Measurements from ENCODE around the gene NDST1.

Gene NDST1

DNA sequence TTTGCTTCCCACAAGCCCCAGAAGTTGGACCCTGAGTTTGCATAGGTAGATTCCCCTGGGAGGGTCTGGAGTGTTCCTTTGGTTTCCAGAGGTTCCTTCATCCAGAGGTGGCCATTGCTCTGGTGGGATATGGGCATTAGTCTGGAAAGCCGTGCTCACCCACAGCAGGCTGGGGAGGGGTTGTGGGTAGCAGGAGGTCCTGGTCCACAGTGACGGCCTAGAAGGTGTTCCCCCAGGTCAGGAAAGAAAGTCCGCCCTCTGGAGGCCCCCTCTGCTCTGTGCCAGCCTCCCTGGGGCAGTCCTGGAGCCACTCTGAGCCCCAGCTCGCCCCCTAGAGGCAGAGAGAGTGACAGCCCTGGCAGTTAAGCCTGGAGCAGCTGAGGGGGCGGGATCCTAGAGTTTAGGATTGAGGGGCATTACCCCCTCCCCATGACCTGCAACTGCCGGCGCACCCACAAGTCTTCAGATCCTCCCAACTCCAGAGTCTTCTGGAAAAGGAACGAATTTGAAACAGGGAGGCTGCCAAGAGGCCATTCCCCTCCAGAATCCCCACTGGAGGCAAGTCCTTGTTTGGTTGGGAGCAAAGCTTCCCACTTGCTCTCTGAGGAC is 36.8 kb downstream of the NDST1 start:
- DNase-seq (ENCODE audit: low spot score): peak; percentile 86

GRCh38 chr5:150545246-150545645 is 37.3 kb downstream of the NDST1 start:
- no peak for DNase-seq (ENCODE audit: low spot score)

GRCh38 chr5:150548123-150548522 is 40.2 kb downstream of the NDST1 start:
- DNase-seq (ENCODE audit: low spot score): no peak

DNA sequence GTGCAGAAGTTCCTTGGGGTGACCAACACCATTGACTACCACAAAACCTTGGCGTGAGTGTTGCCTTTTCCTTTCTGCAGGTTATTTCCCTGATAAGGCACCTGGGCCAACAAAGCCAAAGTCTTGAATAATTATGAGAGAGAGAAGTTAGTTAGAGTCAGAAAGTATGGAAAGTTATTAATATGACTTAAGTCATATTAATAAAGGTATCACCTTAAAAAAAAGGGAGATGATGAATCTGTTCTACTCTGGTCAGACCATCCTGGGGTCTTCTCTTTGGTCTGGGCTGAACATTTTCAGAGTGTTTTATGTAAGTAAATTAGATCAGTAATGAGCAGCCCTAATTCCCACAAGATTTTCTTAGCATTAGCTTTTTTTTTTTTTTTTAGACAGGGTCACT is 41.8 kb downstream of the NDST1 start:
- DNase-seq (ENCODE audit: low spot score): no peak

DNA sequence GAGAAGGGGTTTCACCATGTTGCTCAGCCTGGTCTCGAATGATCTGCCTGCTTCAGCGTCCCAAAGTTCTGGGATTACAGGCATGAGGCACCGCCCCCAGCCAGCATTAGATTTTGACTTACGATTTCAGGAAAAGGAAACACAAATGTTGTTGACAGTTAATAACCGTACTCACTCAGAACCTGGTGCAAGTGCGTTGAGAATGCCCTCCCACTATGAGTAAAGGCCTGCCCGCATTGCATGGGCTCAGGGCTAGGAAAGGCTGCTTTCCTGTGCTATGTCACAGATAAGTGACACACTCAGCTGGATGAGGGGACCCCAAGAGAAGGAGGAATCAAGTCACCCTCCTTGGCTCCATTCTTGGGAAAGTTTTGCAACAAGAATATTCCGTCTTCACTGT is 42.4 kb downstream of the NDST1 start:
- DNase-seq (ENCODE audit: low spot score): no peak

GRCh38 chr5:150551066-150551465 is 43.1 kb downstream of the NDST1 start:
- no peak for DNase-seq (ENCODE audit: low spot score)

- no peak for DNase-seq (ENCODE audit: low spot score)
Measured at GRCh38 chr5:150553402-150553801, 45.5 kb downstream of the NDST1 start.

DNA sequence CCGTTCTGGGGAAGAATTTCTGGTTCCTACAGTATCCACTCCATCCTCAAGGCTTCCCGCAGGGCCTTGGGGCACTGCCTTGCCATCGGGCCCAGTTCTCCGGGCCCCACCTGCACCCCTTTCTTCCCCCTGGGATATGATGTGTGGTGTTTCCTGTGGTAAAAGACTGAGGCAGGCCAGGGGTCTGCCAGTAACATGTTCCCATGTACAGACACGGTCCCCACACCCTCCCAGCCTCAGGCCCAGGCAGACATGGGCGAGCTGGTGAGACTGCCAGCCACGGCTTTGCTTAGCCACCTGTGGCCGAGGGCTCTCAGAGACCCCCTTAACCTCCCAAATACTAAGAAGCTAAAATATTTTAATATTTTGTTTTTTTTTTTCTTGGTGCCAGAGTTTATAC is 46.0 kb downstream of the NDST1 start:
- no peak for DNase-seq (ENCODE audit: low spot score)

DNA sequence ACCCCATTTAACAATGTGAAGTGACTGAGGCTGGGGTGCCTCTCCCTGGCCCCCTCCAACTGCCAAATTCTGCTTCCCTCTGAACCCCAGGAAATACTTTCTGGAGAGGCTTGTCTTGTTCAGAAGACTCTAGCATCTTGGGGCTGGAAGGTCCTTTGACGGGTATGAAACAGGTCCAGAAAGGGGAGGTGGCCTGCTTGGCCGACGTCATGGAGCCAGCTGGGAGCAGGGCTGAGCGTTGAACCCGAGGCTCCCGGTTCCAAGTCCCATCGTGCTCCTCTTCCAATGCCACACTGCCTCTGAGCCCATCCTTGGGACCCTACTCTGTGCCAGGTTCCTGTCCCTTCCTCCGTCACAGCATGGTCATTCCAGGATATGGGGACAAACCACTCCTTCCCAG is 46.9 kb downstream of the NDST1 start:
- no peak for DNase-seq (ENCODE audit: low spot score)

DNA sequence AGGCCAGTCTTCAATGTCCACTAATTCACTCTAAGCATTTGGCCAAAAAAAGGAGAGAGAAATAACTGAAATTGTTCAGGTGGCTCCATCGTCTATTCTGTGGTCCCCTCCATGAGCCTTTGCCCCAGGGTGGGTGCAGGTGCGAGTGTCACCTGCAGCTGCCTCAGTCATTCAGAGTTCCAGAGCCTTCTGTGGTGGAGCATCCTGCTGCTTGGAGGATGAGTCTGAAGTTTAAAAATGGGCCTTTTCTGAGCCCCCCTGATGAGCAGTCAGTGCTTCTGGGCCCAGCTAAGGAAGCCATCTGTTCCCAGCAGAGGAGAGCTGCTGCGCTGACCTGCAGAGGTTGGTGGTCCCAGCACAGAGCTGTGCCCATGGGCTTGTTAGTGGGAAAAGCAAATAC is 48.2 kb downstream of the NDST1 start:
- no peak for DNase-seq (ENCODE audit: low spot score)

GRCh38 chr5:150556859-150557508 is 49.1 kb downstream of the NDST1 start:
- no peak for DNase-seq (ENCODE audit: low spot score)

DNA sequence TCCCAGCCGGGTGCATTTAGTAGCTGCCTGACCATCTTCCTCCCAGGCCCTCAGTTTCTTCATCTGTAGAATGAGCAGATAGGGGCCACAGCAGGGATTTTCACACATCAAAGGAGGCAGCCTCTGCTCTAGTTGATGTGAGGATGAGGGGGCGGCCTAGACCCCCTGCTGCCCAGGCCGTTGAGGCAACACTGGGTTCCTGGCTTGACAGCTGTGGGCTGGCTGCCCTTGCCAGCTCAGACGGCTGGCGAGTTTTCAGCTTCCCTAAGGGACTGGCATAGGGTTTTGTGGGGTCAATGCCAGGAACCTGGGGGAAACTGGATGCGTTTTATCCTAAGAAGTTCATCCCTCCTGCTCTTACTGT is 49.6 kb downstream of the NDST1 start:
- DNase-seq (ENCODE audit: low spot score): no peak

DNA sequence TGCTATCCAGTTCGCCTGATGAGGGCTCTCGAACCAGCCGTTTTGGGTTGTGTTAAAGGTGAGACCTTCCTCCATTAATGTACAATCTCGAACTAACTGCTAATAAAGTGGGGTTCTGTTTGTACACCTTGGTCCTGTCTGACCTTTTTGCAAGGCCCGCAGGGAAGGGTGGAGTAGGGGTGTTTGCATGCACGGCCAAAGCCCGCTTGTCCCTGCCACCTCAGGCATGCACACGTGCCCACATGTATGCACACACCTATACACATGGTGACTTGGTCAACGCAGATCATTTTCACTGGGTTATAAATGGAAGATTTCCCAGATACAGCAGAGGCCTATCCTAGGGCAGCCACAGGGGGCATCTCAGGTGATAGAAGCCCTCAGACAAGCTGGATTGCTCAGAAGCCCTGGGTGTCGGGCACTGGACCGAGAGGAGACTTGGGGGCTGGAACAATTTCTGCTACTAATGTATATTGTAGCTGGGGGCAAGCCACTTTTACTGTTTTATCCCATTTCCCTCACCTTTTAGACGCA is 50.2 kb downstream of the NDST1 start:
- no peak for DNase-seq (ENCODE audit: low spot score)

GRCh38 chr5:150559088-150559487 is 51.2 kb downstream of the NDST1 start:
- DNase-seq (ENCODE audit: low spot score): no peak

- no peak for DNase-seq (ENCODE audit: low spot score)
Measured at GRCh38 chr5:150559701-150560100, 51.8 kb downstream of the NDST1 start.

GRCh38 chr5:150560401-150561191 is 52.7 kb downstream of the NDST1 start:
- peak; percentile 83 for DNase-seq (ENCODE audit: low spot score)

DNA sequence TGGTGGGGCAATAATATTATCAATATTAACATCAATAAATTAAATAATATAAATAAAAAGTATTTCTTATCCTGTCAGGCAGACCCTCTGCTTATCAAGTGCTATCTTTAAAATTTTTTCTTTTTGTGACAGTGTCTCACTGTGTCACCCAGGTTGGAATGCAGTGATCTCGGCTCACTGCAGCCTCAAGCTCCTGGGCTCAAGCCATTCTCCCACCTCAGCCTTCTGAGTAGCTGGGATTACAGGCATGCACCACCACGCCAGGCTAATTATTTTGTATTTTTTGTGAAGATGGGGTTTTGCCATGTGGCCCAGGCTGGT is 53.2 kb downstream of the NDST1 start:
- no peak for DNase-seq (ENCODE audit: low spot score)

DNA sequence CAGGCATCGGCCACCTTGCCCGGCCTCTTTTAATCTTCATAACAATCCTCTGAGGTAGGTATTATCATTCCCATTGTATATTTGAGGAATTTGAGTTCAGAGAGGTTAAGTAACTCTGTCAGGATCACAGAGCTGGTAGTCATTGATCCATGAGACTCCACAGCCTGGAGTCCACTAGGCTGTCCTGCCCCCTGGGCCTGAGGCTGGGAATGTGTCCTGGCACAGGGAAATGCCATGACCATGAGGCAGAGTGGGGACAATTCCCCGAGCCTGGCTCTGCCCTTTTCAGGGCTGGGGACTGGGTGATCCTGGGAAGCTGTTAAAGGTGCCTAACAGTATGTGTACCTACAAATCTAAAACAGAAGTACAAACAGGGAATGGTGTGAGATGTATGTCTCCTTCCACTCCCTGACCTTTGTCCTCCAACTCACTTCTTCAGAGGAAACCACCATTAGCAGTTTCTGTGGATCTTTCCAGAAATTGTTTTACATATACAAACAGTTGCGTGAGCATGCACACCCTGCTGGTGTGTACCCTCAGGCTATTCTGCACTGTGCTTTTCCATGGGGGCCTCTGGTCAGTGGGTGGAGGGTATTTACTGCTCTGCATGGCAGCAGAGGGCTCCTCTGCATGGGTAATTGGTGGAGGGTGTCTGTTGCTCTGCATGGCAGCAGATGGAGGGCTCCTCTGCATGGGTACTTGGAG is 53.8 kb downstream of the NDST1 start:
- DNase-seq (ENCODE audit: low spot score): no peak

GRCh38 chr5:150562832-150563231 is 54.9 kb downstream of the NDST1 start:
- DNase-seq (ENCODE audit: low spot score): no peak

DNA sequence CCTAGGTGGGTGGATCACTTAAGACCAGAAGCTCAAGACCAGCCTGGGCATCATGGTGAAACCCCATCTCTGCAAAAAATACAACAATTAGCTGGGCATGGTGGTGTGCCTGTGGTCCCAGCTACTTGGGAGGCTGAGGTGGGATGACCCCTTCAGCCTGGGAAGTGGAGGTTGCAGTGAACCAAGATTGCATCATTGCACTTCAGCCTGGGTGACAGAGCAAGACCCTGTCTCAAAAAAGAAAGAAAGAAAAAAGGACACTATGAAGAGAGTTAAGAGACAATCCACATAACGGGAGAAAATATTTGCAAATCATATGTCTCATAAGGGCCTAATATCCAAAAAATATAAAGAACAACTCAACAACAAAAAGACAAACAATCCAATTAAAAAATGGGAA is 57.9 kb downstream of the NDST1 start:
- no peak for DNase-seq (ENCODE audit: low spot score)

DNA sequence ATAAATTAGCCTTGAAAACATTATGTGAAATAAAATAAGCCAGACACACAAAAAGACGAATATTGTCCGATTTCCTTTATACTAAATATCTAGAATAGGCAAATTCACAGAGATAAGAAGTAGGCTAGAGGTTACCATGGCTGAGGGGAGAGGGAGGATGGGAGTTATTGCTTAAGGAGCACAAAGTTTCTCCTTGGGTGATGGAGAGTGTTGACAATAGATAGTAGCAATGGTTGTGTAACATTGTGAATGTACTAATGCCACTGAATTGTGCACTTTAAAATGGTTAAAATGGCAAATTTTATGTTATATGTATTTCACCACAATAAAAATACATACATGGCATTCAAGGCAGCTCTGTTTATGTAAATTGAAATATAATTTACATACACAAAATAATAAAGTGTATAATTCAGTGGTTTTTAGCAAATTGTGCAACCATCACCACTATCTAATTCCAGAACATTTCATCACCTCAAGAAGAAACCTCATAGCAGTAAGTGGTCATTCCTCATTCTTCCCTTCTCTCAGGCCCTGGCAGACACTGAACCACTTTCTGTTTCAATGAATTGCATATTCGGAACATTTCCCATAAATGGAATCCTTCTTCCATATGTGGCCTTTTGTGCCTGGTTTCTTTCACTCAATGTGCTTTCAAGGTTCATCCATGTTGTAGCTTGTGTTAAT is 59.2 kb downstream of the NDST1 start:
- no peak for DNase-seq (ENCODE audit: low spot score)

GRCh38 chr5:150568663-150569062 is 60.7 kb downstream of the NDST1 start:
- DNase-seq (ENCODE audit: low spot score): no peak
